ENCODE measurements around the gene C16orf96. TPM values are rescaled to one million over a fixed set of nuclear protein-coding genes. Genes with fewer than 3 reads are reported as not detected.

Gene C16orf96
- total and polyA plus RNA-seq, 10 donors, result 0.06 to 0.33 (median 0.21) TPM

GRCh38 chr16:4616047-4616811 is 60.1 kb downstream of the C16orf96 start:
- Histone ChIP-seq H3K27ac (peak overlapping the region; percentile 93 to 99 (median 97)), H3K9me3 (no peaks in the 10 kb centered on the region), H3K4me3 (peak overlapping the region; percentile 32 to 98 (median 90)), H3K4me1 (peaks cover 30 to 73% (median 59%) of the 10 kb centered on the region in 6 donors), H3K27me3 (replicated peaks in 1 of 7) (no peaks in the 10 kb centered on the region), H3K36me3 (peaks cover 0 to 2% (median 0%) of the 10 kb centered on the region in 6 donors)
- 0 to 1% (median 1%) methylated on average over 40 to 57 of the region's 57 CpGs for WGBS, 5 donors
- TF ChIP-seq CTCF (IDR thresholded peaks at IDR 0.05 in 8 of 11, conservative IDR thresholded peaks at IDR 0.05 in 3 of 11), result peak in 10 of 11 experiments; percentile 20 to 69 (median 42)
- TF ChIP-seq POLR2AphosphoS5 (IDR thresholded peaks at IDR 0.05), result peak; percentile 90 to 92 (median 91)
- TF ChIP-seq POLR2A (IDR thresholded peaks at IDR 0.05), result peak in 2 of 3 donors; percentile 37 to 64
- peak; percentile 99 for DNase-seq
- intact Hi-C loops (cut with DNase I; ENCODE audit: low total_unique reads), result loop anchor here (5.0 kb wide), 1 partner anchor 66 kb away; no protein-coding TSS in a partner anchor

- TF ChIP-seq CTCF (IDR thresholded peaks at IDR 0.05 in 8 of 11, conservative IDR thresholded peaks at IDR 0.05 in 3 of 11), result no peak
- Histone ChIP-seq H3K36me3 (no peaks in the 10 kb centered on the region), H3K4me3 (no peak overlapping the region), H3K4me1 (peaks cover 28 to 57% (median 44%) of the 10 kb centered on the region in 6 donors), H3K27me3 (replicated peaks in 1 of 7) (no peaks in the 10 kb centered on the region), H3K27ac (peak overlapping the region; percentile 4 to 99 (median 97)), H3K9me3 (no peaks in the 10 kb centered on the region)
- WGBS, 5 donors, result 85 to 94% (median 91%) methylated on average over 8 of the region's 8 CpGs
- intact Hi-C loops (cut with DNase I; ENCODE audit: low total_unique reads), result loop anchor here (5.0 kb wide), 1 partner anchor 64 kb away; no protein-coding TSS in a partner anchor
- DNase-seq, result no peak
Observed at GRCh38 chr16:4617880-4618279, 61.7 kb downstream of the C16orf96 start.

DNA sequence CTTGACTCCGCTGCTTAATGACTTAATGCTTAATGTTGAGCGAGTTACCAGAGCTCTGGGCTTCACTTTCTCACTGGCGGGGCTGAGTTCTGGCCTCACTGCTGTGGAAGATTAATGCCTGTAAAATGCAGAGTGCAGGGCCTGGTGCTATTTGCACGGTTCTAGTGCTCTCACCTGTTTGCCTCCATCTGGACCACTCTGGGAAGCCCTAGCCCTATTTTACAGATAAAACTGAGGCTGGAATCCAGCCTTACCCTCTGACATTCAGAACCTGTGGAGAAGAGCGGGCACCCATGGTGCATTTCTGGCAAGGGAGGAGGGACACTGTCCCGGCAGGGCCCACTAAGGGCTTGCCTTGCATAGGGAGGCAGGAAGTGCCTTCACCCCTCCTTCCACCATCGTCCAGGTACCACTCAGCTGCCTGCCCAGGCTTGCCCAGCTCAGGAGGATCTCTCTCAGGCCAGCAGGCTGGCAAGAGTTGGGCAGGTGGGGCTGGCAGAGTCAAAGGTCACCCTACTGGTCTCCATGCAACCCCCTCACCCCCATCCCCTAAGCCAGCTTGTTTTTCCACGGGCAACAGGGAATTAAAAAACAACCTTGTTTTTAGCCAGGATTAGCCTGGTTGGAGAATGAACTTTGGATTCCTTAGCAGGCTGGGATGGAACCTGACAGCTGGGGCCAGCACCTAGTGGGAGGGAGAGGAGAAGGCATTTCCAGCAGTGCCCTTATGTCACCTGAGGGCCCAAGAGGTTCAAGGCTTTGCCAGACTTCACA is 62.7 kb downstream of the C16orf96 start:
- H3K4me3 ChIP-seq, result no peak overlapping the region
- peaks cover 18 to 57% (median 40%) of the 10 kb centered on the region in 6 donors for H3K4me1 ChIP-seq
- WGBS, 5 donors, result 85 to 89% (median 86%) methylated on average over 5 to 8 of the region's 8 CpGs
- H3K9me3 ChIP-seq, result no peaks in the 10 kb centered on the region
- intact Hi-C loops (cut with DNase I; ENCODE audit: low total_unique reads), result loop anchor here (5.0 kb wide), 1 partner anchor 63 kb away; no protein-coding TSS in a partner anchor
- H3K27ac ChIP-seq, result peak overlapping the region in 4 of 8 donors; percentile 38 to 99 (median 98)
- TF ChIP-seq POLR2AphosphoS5 (IDR thresholded peaks at IDR 0.05) (no peak), POLR2A (IDR thresholded peaks at IDR 0.05) (no peak), CTCF (IDR thresholded peaks at IDR 0.05 in 8 of 11, conservative IDR thresholded peaks at IDR 0.05 in 3 of 11) (no peak)
- no peaks in the 10 kb centered on the region for H3K36me3 ChIP-seq
- no peak for DNase-seq
- H3K27me3 ChIP-seq (replicated peaks in 1 of 7), result no peaks in the 10 kb centered on the region

All from spleen (tissue), 11 donors.